ENCODE measurements around the gene ICE1.
"Not testable (repeated sequence)": the region's sequence is repeated elsewhere in the genome, so short reads cannot be mapped to it uniquely, and the experiment has no call there.

The ICE1 gene

GRCh38 chr5:5494489-5495402 is 72.3 kb downstream of the ICE1 start:
- DNase-seq = no peak

GRCh38 chr5:5497152-5497788 is 74.8 kb downstream of the ICE1 start:
- DNase-seq = peak; percentile 9

- no peak for DNase-seq
Observed at GRCh38 chr5:5499442-5499841, 77.0 kb downstream of the ICE1 start.

- no peak for DNase-seq
Observed at GRCh38 chr5:5504325-5504724, 81.8 kb downstream of the ICE1 start.

GRCh38 chr5:5505815-5506214 is 83.3 kb downstream of the ICE1 start:
- no peak for DNase-seq

GRCh38 chr5:5508391-5508790 is 85.9 kb downstream of the ICE1 start:
- DNase-seq = no peak

- no peak for DNase-seq
Observed at GRCh38 chr5:5511904-5512416, 89.5 kb downstream of the ICE1 start.

- DNase-seq = no peak
Observed at GRCh38 chr5:5512543-5512942, 90.1 kb downstream of the ICE1 start.

- DNase-seq = not testable (repeated sequence)
Observed at GRCh38 chr5:5520622-5521021, 98.1 kb downstream of the ICE1 start.

- DNase-seq = no peak
Observed at GRCh38 chr5:5521029-5521428, 98.6 kb downstream of the ICE1 start.

GRCh38 chr5:5521478-5521877 is 99.0 kb downstream of the ICE1 start:
- DNase-seq = no peak

- no peak for DNase-seq
Observed at GRCh38 chr5:5522336-5522735, 99.9 kb downstream of the ICE1 start.

- DNase-seq = no peak
Observed at GRCh38 chr5:5523066-5523505, 100.6 kb downstream of the ICE1 start.

- DNase-seq = no peak
Observed at GRCh38 chr5:5524327-5524726, 101.8 kb downstream of the ICE1 start.

- DNase-seq = no peak
Observed at GRCh38 chr5:5531371-5531770, 108.9 kb downstream of the ICE1 start.

GRCh38 chr5:5532306-5533076 is 110.0 kb downstream of the ICE1 start:
- no peak for DNase-seq

GRCh38 chr5:5533927-5534326 is 111.5 kb downstream of the ICE1 start:
- no peak for DNase-seq

- DNase-seq = no peak
Observed at GRCh38 chr5:5534333-5534732, 111.9 kb downstream of the ICE1 start.

GRCh38 chr5:5536871-5537270 is 114.4 kb downstream of the ICE1 start:
- no peak for DNase-seq

GRCh38 chr5:5537426-5537825 is 114.9 kb downstream of the ICE1 start:
- DNase-seq = no peak

- no peak for DNase-seq
Observed at GRCh38 chr5:5539590-5539989, 117.1 kb downstream of the ICE1 start.
